H1 (cell line): ENCODE results near the gene DLG1. TPM values are rescaled to one million over a fixed set of nuclear protein-coding genes. Genes with fewer than 3 reads are reported as not detected.

Source experiments
- CEBPB ChIP-seq: IDR thresholded peaks from 2 replicates; pipeline ENCODE4 v1.6.1; 2012; ENCODE audit warnings: low read depth, low read length
- CHD7 ChIP-seq: fragments of 300-600 bp; sonication (generic); IDR thresholded peaks from 2 replicates; pipeline ENCODE4 v1.7.1; 2012; ENCODE audit warnings: low read length, moderate library complexity, mild to moderate bottlenecking, inconsistent platforms; ENCODE audit not compliant: insufficient replicate concordance
- GABPA ChIP-seq: IDR thresholded peaks from 2 replicates; pipeline ENCODE4 v1.6.1; 2011; ENCODE audit warnings: mild to moderate bottlenecking, low read length, moderate library complexity, borderline replicate concordance; ENCODE audit not compliant: insufficient read depth
- polyA plus RNA-seq, 7 experiments: library from polyadenylated mRNA; depleted of rRNA in 3 of 7; stranded (reverse) in 5 of 7; unstranded in 2 of 7; fragments of >200 nt in 5 of 7; fragments of 200-250 nt in 2 of 7; gene quantifications; 1 replicate in 5 of 7; 2 replicates in 1 of 7; 4 replicates in 1 of 7; pipeline versions ENCODE4 v1.2.1 to v1.2.3, GENCODE V29; 2011 to 2013; ENCODE audit warnings: missing spikeins in 2 of 7, mixed read lengths in 2 of 7
- total RNA-seq: library from RNA; stranded (reverse); fragmentation: NEBNext Ultra II Directional; extraction: Animal tissue kit (Norgen Biotek cat#: 25700); gene quantifications from 2 replicates; pipeline ENCODE4 v1.2.1, GENCODE V29; 2021
- TF ChIP-seq, protein P1 (sequence below): IDR thresholded peaks from 2 replicates; pipeline ENCODE4 v1.6.1; 2012; ENCODE audit warnings: inconsistent platforms

Gene DLG1
- total and polyA plus RNA-seq, 2 of the 8 experiments (the other 6 are each of a cell fraction or from before 2014, with no cell fraction given) = 13.4 to 78.8 TPM

- TF ChIP-seq CHD7 (no peak), GABPA (no peak), CEBPB (no peak)
- TF ChIP-seq, protein P1, sequence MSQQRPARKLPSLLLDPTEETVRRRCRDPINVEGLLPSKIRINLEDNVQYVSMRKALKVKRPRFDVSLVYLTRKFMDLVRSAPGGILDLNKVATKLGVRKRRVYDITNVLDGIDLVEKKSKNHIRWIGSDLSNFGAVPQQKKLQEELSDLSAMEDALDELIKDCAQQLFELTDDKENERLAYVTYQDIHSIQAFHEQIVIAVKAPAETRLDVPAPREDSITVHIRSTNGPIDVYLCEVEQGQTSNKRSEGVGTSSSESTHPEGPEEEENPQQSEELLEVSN = no peak
These were observed 68.6 kb downstream of the DLG1 start (continued) for GRCh38 chr3:197229836-197230235.
